Transverse colon (tissue), 4 donors: ENCODE data around the gene VNN1. TPM values are rescaled to one million over a fixed set of nuclear protein-coding genes. Genes with fewer than 3 reads are reported as not detected.

Experiments used
- DNase-seq: peaks from one replicate; pipeline ENCODE4 v3.0.0-alpha.2; 2019
- H3K27ac ChIP-seq, 4 donors: fragments of 200-600 bp; sonication (generic); 2 replicates each; pipeline ENCODE4 v1.5.1; 2016 to 2018; ENCODE audit warnings: inconsistent platforms in 4 of 4
- H3K27me3 ChIP-seq: fragments of 200-600 bp; sonication (generic); 2 replicates; pipeline ENCODE4 v1.5.1; 2017; ENCODE audit warnings: inconsistent platforms
- H3K36me3 ChIP-seq, 4 donors: fragments of 200-600 bp; sonication (generic); 2 replicates each; pipeline ENCODE4 v1.5.1; 2017 to 2019; ENCODE audit warnings: inconsistent platforms in 4 of 4
- H3K4me1 ChIP-seq, 4 donors: fragments of 200-600 bp; sonication (generic); 2 replicates each; pipeline ENCODE4 v1.5.1; 2017 to 2020; ENCODE audit warnings: inconsistent platforms in 4 of 4
- H3K4me3 ChIP-seq, 4 donors: fragments of 200-600 bp; sonication (generic); 1 replicate in 1 of 4; 2 replicates in 3 of 4; pipeline versions ENCODE4 v1.5.1 to v1.6.1; 2017 to 2019; ENCODE audit warnings: inconsistent platforms in 4 of 4
- H3K9me3 ChIP-seq, 2 donors: fragments of 200-600 bp; sonication (generic); 2 replicates each; pipeline ENCODE4 v1.5.1; 2017 to 2019; ENCODE audit warnings: inconsistent platforms in 2 of 2
- CTCF ChIP-seq, 5 experiments: fragments of 200-600 bp in 3 of 5; fragments of 450-650 bp in 2 of 5; sonication (generic) in 3 of 5; IDR thresholded peaks; 1 replicate in 2 of 5; 2 replicates in 3 of 5; pipeline ENCODE4 v1.5.1; 2016 to 2017; ENCODE audit warnings: antibody characterized with exemption in 5 of 5, inconsistent platforms in 3 of 5, mild to moderate bottlenecking in 2 of 5, moderate library complexity in 1 of 5
- EP300 ChIP-seq: sonication (generic); formaldehyde crosslinking; IDR thresholded peaks from one replicate; pipeline ENCODE4 v1.6.1; 2017; ENCODE audit warnings: antibody characterized with exemption, low read depth
- POLR2A ChIP-seq: fragments of 450-650 bp; IDR thresholded peaks from one replicate; pipeline ENCODE4 v1.6.1; 2016; ENCODE audit warnings: antibody characterized with exemption, mild to moderate bottlenecking, moderate library complexity
- POLR2AphosphoS5 ChIP-seq, 3 donors: sonication (generic); formaldehyde crosslinking; IDR thresholded peaks; one replicate each; pipeline ENCODE4 v1.6.1; 2016; ENCODE audit warnings: antibody characterized with exemption in 3 of 3
- whole genome bisulfite sequencing, 2 donors: methylation state at CpG; one replicate each; pipeline ENCODE4 v1.1.5; 2018; ENCODE audit warnings: low coverage in 1 of 2; 5-methylcytosine and 5-hydroxymethylcytosine counted together
- in situ Hi-C, 4 donors: fragments of 200-750 bp; cut with MboI; loops; one replicate each; pipeline versions ENCODE4 v1.15.0 to v1.15.1; 2017; ENCODE audit warnings: low sequenced_read_pairs in 3 of 4, low pct_ligation_motif_present in 1 of 4, low pct_unique_long_range_greater_than_20kb in 1 of 4
- intact Hi-C: fragments of 100-400 bp; cut with DNase I; formaldehyde crosslinking; loops from one replicate; pipeline ENCODE4 v1.15.1; 2023; ENCODE audit warnings: low total_unique reads
- total RNA-seq, 4 donors: library from RNA; depleted of rRNA; stranded (reverse); fragments of >200 nt; gene quantifications; one replicate each; pipeline ENCODE4 v1.1.0, GENCODE V29; 2016

VNN1 gene
- total RNA-seq, 4 donors from 2014 or later: 0.75 to 39.5 (median 2.1) TPM; not detected in 1

- intact Hi-C loops (no loop called here), in situ Hi-C loops (no loop called here)
- 43 to 68% methylated on average over 3 of the region's 3 CpGs for WGBS, 2 donors
- Histone ChIP-seq H3K9me3 (peaks cover 0 to 6% of the 10 kb centered on the region in 2 donors), H3K4me3 (no peak overlapping the region), H3K4me1 (no peaks in the 10 kb centered on the region), H3K36me3 (no peaks in the 10 kb centered on the region), H3K27ac (no peak overlapping the region), H3K27me3 (no peaks in the 10 kb centered on the region)
- no peak for TF ChIP-seq CTCF (IDR thresholded peaks at IDR 0.05)
- TF ChIP-seq POLR2A: no peak
- TF ChIP-seq EP300: no peak
- no peak for TF ChIP-seq POLR2AphosphoS5 (IDR thresholded peaks at IDR 0.05)
- no peak for DNase-seq
Measured at GRCh38 chr6:132693478-132693877, 20.4 kb downstream of the VNN1 start.

- Histone ChIP-seq H3K27ac (no peak overlapping the region), H3K9me3 (no peaks in the 10 kb centered on the region), H3K27me3 (peaks cover 4% of the 10 kb centered on the region), H3K36me3 (no peaks in the 10 kb centered on the region), H3K4me3 (no peak overlapping the region), H3K4me1 (no peaks in the 10 kb centered on the region)
- intact Hi-C loops (no loop called here), in situ Hi-C loops (no loop called here)
- WGBS, 2 donors: 84 to 100% methylated on average over 3 to 4 of the region's 4 CpGs
- DNase-seq: no peak
- TF ChIP-seq CTCF (IDR thresholded peaks at IDR 0.05) (no peak), POLR2A (no peak), POLR2AphosphoS5 (IDR thresholded peaks at IDR 0.05) (no peak), EP300 (no peak)
Measured at GRCh38 chr6:132690678-132691077, 23.2 kb downstream of the VNN1 start.

- no peaks in the 10 kb centered on the region for H3K36me3 ChIP-seq
- no peaks in the 10 kb centered on the region for H3K4me1 ChIP-seq
- no peak overlapping the region for H3K27ac ChIP-seq
- H3K4me3 ChIP-seq: no peak overlapping the region
- 13 to 37% methylated on average over 2 to 5 of the region's 5 CpGs for WGBS, 2 donors
- in situ Hi-C loops: no loop called here
- TF ChIP-seq EP300 (no peak), CTCF (IDR thresholded peaks at IDR 0.05) (no peak), POLR2A (no peak), POLR2AphosphoS5 (IDR thresholded peaks at IDR 0.05) (no peak)
- intact Hi-C loops: no loop called here
- H3K27me3 ChIP-seq: peaks cover 4% of the 10 kb centered on the region
- H3K9me3 ChIP-seq: no peaks in the 10 kb centered on the region
- no peak for DNase-seq
Measured at GRCh38 chr6:132687306-132687705, 26.5 kb downstream of the VNN1 start.

GRCh38 chr6:132686531-132686930, 27.3 kb downstream of the VNN1 start:
- TF ChIP-seq EP300: no peak
- TF ChIP-seq POLR2A: no peak
- no peak for TF ChIP-seq CTCF (IDR thresholded peaks at IDR 0.05)
- no peak for TF ChIP-seq POLR2AphosphoS5 (IDR thresholded peaks at IDR 0.05)
- WGBS, 2 donors: 71 to 100% methylated on average over 2 to 3 of the region's 3 CpGs
- Histone ChIP-seq H3K36me3 (no peaks in the 10 kb centered on the region), H3K27me3 (peaks cover 4% of the 10 kb centered on the region), H3K4me3 (no peak overlapping the region), H3K27ac (no peak overlapping the region), H3K4me1 (no peaks in the 10 kb centered on the region), H3K9me3 (no peaks in the 10 kb centered on the region)
- intact Hi-C loops (no loop called here), in situ Hi-C loops (no loop called here)
- no peak for DNase-seq
